NCI-H526 (cell line): ENCODE data around the gene CCDC141.

Experiments used
- DNase-seq, 2 experiments: peaks; one replicate each; lab custom pipeline; 2025; lab: John Stamatoyannopoulos, UW

Gene CCDC141

DNA sequence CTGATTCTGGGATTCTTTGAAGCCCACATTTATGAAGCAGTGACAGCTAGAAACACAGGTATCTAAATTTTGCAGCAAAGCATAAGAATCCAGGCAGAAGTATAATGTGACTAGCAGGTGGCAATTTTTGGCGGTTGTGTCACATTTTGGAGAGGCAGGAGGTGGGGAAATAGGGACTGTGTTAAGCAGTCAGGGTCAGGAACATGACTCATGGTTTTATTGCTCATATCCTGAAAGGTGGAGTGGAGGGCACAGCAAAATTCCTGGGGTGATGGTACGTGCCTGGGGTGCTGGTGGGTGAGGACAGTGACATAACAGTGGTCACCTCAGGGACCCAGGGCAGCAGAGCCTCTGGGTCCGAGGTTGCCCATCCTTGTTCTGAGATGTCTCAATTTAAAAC is 179.2 kb downstream of the CCDC141 start:
- DNase-seq, result no peak

DNA sequence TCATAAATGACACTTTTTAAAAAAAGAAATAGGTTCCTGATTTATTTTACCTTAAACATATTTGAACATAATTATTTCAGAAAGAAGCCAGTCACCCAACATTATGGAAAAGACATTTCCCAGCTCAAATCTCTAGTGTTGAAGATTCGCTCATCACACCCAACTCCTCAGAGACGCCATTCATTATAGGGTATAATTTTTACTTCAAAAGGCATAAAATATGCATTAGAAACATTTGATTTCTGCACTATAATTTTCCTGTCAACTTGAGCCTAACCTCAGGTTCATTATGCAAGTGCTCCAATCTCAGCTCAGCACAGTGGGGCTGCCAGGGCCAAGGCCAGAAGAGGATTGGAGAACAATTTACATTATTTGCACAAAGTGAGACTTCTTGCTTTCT is 183.9 kb downstream of the CCDC141 start:
- DNase-seq, result no peak

DNA sequence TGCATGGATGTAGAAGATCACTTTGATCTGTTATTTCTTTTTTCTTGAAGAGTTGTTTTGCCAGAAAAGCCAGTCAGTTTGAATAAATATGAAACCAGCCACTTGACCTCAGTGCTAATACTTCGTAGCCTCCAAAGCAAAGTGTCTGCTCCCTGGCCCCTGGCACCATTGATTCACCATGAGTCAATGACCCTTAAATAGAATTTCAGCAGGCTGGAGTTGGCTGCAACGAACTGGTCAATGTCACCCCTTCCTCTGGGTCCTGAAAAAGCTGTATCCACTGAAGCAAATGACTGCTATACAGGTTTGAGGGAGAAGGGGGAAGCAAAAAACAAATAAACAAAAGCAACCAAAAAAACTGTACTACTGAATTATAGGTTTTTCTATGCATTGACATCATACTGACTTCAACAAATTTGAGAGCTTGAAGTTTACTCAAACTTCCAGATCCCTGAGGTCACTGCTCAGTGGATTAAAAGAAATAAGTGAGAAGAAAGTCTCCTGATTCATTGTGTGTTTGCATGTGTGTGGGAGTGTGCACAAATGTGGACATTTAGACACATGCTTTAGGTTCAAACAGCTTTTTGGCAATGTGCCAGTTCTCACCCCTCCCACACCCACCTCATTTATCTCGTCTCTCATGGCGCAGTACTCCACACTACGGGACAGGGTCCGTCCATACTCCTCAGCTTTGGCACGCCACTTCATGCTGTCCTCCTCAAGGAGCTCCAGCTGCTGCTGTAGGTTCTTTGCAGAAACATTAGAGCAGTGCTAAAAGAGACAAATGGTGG is 184.6 kb downstream of the CCDC141 start:
- DNase-seq, result no peak

DNA sequence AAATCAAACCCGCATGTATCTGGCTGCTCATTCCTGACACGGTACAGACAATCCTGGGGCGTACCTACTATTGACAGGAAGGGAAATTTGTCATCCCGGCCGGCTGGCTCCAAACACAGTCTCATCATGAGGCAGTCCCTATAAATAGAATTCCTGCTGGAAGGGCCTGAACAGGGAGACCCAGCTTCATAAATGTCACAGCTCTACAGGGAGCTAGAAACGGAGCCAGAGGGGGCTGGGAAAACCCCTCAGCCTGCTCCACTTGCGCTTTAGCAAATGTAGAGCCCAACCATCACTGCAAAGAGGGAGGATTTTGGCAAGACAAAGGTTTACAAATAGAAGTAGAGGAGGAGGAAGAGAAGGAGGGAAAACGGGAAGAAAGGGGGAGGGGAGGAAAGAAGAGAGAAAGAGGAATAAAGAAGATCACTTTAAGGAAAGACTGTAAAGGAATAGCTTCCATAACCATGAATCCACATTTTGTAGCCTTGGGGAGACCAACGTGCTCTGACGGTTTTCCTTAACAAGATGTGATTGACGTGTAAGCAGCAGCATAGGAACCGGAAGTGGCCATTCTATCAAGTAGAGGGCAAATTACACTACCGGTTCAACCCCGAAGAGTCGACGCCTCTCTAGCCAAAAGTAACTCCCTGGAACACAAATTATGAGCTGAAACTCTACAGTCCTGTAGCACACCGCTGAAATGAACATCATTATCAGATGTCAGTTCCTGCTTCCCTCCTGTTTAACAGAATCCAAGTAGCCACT is 185.9 kb downstream of the CCDC141 start:
- no peak for DNase-seq

DNA sequence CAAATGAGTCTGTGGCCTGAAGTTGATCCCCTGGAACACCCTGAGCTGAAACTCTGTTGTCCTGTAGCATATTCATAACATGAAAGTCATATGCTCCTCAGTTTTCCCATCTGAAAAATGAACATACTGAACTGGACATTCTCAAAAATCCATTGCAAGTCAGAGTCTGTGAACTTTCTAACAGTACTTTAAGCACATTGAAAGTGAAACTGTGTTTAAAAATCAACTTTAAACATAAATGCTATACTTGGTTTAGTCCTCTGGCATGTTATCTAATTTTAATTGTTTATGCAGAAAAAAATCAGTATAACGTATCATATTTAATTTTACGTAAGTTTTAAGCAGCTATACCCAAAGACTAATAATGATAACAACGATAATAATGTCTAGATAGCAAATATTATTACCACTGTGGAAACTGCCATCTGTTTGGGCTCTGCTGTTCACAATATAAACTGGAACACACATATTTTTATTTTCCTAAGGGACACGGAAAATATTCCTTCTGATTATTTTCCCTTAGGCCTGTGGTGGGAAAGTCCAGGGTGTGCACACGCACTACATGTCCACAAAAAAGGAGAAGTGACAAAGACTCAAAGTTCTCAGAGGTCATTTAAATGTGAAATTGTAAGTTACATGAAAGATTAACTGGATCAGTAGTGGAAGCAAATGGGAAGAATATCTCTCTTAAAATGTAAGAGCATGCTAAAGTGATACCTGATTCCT is 186.6 kb downstream of the CCDC141 start:
- DNase-seq, result no peak

DNA sequence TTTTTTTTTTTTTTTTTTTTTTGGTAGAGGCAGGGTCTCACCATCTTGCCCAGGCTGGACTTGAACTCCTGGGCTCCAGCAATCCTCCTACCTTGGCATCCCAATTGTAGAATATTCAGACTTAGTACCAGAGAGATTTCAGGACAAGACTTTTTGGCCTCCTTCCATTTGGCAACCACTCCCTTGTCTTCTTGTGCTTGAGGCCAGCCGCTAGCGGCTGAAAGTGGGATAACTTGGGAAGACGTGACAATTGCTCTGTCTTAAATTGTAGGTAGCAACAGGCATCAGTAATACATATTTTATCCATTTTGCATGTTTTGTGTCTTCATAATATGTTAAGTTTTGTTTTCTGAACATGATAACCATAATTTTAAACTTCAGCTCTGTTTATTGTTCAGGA is 189.4 kb downstream of the CCDC141 start:
- no peak for DNase-seq

DNA sequence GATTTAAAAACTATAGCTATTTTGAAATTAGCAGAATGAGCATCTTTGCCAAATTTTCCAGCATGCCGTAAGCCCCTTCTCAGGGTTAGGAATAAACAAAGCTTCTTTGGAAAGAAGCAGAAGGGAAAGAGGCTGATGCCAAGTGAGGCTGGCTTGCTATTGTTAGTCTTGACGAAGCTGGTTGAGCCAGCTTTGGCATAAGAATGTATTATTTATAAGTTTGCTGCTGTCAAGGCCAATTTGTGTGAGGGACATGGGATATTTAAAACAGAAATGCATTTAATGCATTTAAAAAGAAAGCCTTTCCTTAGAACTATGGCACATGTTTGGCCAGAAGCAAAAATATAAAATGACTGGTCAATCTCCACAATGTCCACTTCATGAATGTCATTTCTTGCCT is 190.2 kb downstream of the CCDC141 start:
- no peak for DNase-seq

DNA sequence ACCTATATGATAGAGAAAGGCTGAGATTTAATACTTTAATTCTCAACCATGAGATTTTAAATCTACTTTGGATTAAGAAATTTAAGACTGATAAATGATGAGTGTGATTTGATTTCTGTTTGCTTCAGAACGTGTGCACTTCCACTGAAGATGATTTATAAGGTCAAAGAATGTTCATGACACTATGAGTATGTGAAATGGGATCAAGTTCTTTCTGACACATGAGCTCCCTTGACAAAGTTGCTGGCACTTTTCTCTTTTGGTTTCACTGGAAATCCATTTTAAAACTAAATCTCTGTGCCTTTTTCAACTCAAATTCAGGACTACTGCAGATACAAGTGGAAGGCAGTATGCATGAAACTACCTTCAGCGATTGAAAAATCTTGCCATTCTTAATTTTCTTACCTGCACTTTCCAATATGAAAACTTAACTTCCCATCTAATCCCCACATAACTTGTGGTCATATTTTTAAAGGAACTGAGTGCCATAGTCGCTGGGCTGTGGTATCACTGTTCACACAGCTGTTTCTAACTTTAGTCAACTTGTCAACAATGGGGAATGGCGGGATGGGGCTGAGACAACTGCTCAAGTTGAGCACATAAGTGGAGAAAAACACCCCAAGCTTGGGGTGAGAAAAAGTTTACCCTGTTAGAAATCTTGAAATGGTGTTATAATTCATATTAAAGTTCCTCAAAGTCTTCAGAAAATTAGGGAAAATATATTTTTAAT is 190.9 kb downstream of the CCDC141 start:
- DNase-seq, result no peak

DNA sequence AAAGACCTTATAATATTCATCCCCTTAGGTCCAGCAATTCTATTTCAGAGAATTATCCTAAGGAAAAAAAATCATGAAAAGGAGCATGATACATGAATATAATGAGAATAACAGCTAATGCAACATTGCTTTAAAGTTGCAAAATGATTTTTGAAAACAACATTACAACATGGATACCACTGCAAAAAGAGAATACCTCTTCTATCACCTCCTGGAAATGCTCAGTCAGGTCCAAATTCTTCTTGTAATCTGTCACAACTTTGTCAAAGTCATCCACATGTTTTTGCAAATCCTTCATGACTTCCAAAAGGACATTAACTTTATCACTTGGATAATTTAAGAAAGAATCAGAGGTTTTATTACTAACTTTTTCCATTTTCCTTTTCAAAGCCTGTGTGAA is 194.8 kb downstream of the CCDC141 start:
- DNase-seq, result no peak

DNA sequence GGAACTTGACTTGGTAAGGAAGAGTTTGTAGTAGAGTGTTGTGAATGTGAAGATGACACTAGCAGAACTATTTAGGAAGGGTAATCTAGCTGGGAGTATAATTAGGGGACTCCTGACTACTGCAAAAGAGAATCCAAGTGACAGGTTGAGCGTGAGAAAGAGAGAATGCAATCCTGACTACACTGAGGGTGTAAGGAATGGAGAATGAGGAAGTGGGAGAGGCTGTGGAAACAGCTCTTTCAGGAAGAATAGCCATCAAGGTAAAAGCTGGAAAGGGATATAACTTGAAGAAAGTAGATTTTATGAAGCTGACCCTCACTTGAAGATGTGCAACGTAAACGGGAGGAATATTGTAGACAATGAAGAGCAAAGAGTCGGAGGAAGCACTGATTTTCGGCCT is 201.6 kb downstream of the CCDC141 start:
- DNase-seq, result no peak

DNA sequence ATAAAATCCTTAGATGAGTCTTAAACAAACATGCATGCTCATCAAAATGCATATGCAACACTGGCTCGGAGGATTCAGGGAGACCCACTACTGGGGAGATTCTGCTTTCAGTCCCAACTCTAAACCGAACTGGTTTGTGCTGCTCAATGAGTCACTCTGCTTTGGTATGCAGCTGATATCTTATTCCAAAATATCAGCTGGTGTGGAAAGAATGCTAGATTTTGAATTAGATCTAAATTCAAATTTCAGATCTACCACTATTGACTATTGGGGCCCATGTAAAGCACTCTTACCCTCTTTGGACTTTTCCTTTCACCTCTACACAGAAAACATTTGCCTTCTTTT is 203.5 kb downstream of the CCDC141 start:
- no peak for DNase-seq

DNA sequence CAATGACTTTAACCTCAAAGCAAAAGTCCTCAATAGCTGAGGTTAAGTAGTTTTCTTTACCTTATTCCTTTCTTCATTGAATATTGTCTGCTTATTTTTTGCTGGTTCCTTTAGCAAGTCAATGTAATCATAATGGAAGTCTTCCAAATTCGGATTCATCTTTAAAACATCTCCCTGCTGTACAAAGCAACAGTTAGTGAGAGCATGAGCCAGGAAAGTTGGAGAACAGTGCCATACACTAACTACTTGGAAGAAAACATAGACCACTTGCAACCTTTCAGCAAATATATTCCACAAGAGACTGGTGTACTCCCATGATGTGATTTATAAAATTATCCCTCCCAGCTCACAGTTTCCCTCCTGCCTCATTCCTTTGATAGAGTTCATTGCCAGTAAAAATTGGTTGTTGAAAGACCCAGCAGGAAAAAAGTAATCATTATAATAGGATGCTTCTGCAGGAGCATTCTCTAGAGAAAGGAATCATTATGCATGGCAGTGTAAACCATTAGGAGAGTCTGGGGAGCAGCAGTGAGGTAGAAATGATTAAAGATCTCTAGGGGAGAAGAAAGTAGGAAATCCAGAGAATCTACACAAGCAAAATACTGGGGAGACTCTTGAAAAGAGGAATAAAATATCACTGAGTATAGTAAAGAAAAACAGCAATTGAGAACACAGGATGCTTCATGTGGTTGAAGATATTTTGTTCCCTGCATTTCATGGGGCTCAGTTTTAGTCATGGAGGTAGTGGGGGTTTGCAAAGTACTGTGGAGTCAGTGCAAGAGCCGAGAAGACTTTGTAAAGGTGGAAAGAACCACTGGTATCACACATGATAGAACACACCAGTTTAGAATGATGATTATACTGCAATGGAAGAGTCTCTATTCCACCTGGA is 204.1 kb downstream of the CCDC141 start:
- DNase-seq, result no peak

DNA sequence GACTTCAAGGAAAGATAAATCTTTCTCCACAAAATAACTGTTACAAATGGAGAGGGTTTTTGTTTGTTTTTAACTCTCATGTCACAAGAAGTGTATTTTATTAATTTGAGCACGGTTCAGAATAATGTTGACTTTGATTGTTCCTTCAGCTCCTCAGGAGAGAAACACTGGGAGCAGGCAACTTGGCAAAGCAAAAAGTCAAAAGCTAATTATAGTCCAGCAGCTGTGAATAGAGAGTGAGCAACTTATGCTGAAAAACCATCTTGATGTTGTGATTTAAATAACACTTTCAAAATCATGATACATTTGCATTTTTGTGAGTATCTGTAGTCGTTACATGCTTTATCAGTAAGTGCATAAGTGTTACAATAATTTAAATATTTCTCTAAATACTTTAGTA is 205.2 kb downstream of the CCDC141 start:
- DNase-seq, result no peak

DNA sequence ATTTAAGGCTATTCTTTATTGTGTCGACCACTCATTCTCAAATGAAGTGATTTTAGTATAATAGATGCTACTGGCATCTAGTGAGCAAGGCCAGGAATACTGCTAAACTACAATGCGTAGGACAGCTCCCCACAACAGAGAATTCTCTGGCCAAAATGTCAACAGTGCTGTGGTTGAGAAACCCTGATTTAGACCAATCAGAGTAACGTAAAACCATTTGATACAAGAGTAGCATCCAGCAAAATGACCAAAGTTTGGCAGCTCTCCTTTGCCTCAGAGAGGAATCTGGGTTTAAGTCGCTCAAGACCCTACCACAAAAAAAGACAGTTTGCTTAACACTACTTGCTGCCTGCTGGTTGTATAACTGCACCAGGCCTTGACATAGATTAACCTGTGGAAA is 205.7 kb downstream of the CCDC141 start:
- DNase-seq, result no peak

DNA sequence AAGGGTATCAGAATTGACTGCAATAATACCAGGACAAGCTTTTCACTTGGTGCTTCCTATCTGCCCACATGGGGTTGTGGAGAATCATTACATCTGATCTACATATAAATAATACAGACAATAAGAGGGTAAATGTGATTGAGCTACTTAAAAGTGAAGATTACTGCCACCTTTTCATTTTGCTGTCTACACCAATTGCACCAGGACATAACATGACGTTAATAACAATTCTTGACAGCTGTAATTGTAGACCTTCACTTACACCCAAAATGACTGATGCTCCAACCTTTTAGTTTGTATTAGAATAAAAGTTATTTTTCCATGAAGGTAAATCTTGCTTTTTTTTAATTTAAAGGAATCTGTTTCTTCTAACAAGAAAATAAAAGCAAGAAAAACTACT is 206.2 kb downstream of the CCDC141 start:
- no peak for DNase-seq

DNA sequence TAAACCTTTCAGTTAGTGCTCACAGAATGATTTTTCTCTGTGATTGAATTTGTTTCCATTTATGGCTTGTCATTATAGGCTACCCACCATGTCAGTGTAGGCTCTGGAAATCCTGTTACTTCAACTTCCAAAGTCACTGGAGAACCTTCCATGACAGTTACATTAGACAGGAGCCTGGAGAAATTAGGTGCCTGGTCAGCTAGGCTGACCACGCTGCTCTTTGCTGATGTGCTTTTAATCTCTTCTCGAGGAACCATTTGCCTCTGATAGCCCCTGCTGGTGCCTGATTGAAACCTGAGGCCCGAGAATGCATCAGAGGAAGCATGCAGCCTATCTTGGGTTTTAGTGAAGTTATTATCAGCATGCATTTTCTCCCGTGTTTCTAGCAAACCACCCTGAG is 213.1 kb downstream of the CCDC141 start:
- no peak for DNase-seq

DNA sequence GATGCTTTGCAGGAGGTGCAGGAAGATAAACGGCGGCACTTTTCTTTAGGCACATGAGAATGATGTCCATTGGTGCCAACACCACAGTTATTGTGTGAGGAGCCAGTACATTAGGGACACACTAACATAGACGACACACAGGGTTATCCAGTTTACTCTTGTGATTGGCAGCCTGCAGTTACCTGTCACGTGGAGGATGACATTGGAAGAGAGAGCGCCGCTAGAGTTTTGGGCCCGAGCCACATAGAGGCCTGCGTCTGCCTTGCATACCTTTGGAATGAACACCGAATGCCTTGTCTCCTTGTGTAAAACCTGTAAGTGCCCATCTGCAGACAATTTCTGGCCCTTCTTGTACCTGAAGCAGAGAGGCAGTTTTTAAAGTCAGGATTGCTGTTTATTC is 215.9 kb downstream of the CCDC141 start:
- DNase-seq, result no peak

DNA sequence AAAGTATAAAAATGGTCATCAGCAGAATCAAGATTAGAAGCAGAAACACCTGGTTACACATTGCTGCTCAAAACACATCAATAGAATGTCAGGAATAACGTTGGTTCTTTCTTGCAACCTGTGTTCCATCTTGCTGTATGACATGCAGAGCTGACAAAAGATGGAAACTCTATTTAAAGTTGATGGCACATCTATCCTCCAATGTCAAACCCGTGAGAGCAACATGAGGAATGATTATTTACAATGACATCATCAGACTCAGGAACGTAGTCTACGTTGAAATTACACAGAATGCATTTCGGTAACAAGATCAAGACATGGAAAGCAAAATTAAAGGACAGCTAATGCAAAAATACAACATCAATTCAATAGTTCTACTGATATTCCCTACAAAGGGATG is 216.6 kb downstream of the CCDC141 start:
- no peak for DNase-seq

DNA sequence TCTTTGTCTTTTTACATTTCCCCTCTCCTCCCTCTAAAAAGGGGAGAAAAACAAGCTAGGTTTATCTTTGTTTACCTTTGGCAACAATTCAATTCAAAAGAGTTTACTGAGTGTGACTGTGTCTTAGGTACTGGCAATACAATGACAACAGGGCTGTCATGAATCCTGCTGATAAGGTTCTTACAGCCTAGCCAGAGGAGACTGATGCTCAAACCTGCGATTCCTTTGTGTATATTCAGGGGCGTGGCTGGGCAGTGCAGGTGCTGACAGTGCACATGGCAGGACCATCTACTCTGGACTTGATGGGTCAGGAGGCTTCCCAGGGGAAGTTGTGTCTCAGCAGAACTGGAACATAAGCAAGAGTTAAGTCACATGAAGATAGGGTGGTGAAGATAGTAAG is 219.5 kb downstream of the CCDC141 start:
- no peak for DNase-seq

DNA sequence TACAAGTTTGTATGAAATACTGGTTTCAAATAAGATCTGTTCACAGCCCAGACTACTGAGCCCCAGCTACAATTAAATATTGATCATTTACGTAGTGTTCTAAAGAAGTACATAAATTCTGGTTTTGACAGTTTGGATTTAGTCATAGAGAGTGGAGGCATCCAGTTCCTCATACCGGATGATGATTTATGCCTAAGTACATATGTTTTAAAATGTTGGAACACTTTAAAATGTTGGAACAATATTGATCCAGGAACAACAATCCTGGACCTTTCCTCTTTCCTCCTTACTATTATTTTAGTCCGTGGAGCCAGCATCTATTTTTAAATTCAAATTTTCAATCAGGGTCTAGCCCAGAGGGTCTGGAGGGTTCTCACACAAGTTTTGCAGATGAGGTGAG is 220.0 kb downstream of the CCDC141 start:
- DNase-seq, result no peak

DNA sequence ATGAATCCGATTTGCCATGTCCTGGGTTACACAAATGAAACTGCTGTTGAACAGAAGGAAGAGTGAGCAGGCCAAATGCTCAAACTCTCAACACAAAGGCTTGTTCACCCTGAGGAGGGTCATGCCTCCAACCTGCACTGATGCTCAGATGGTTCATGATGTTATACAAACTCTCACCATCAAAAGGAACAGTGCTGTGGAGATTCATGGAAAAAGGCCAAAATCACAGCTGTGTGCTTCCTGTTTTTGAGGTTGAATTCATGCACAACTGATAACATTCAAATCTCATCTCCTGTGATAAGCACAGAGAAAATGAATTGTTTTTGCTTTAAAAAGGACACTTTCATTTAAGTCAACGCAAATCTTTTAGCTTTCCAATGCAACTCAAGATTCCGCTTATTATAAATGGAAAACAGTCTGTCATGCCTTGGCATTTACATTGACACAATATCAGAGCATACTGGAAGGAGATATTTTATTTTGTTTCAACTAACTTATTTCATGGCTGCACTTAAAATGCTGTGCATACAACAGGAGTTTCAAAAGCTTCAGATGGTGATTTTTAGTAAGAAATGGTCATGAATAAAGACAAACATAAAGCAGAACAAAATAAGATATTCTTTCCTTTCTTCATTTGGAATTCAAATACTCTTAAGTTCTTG is 220.5 kb downstream of the CCDC141 start:
- DNase-seq, result no peak
